ENCODE data around the gene NPM1. TPM values are rescaled to one million over a fixed set of nuclear protein-coding genes. Genes with fewer than 3 reads are reported as not detected.
"Not testable (repeated sequence)": the region's sequence is repeated elsewhere in the genome, so short reads cannot be mapped to it uniquely, and the experiment has no call there.

Gene NPM1
- total and polyA plus RNA-seq, 7 donors = 722 to 2,962 (median 951) TPM

- Histone ChIP-seq H3K27me3 (no peaks in the 10 kb centered on the region), H3K9me3 (no peaks in the 10 kb centered on the region), H3K4me3 (no peak overlapping the region), H3K36me3 (peaks cover 25 to 94% (median 38%) of the 10 kb centered on the region in 4 donors), H3K4me1 (peaks cover 0 to 20% (median 6%) of the 10 kb centered on the region in 4 donors), H3K27ac (no peak overlapping the region)
- intact Hi-C loops (cut with DNase I) = no loop called here
- no peak for DNase-seq
- WGBS, 2 donors = 88 to 89% methylated on average over 2 of the region's 2 CpGs
- TF ChIP-seq POLR2AphosphoS5 (IDR thresholded peaks at IDR 0.05) (no peak), CTCF (IDR thresholded peaks at IDR 0.05) (no peak), POLR2A (IDR thresholded peaks at IDR 0.05) (no peak), EP300 (IDR thresholded peaks at IDR 0.05) (no peak)
These were observed 9.5 kb downstream of the NPM1 start for GRCh38 chr5:171397190-171397589.

DNA sequence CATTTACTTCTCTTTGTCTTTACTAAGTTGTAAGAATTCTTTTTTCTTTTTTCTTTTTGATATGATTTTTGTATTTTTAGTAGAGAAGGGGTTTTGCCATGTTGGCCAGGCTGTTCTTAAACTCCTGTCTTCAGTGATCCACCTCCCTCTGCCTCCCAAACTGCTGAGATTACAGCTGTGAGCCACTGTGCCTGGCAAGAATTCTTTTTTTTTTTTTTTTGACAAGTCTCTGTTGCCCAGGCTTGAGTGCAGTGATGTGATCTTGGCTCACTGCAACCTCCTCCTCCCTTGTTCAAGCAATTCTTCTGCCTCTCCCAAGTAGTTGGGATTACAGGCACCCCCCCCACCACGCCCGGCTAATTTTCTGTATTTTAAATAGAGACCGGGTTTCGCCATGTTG lies 9.9 kb downstream of the NPM1 start:
- peaks cover 0 to 20% (median 6%) of the 10 kb centered on the region in 4 donors for H3K4me1 ChIP-seq
- no peaks in the 10 kb centered on the region for H3K9me3 ChIP-seq
- no peak for TF ChIP-seq CTCF (IDR thresholded peaks at IDR 0.05)
- no peak for TF ChIP-seq POLR2A (IDR thresholded peaks at IDR 0.05)
- TF ChIP-seq EP300 (IDR thresholded peaks at IDR 0.05) = no peak
- TF ChIP-seq POLR2AphosphoS5 (IDR thresholded peaks at IDR 0.05) = no peak
- H3K4me3 ChIP-seq = no peak overlapping the region
- peaks cover 25 to 90% (median 37%) of the 10 kb centered on the region in 4 donors for H3K36me3 ChIP-seq
- intact Hi-C loops (cut with DNase I) = no loop called here
- H3K27me3 ChIP-seq = no peaks in the 10 kb centered on the region
- 93 to 96% methylated on average over 4 of the region's 4 CpGs for WGBS, 2 donors
- DNase-seq = no peak
- H3K27ac ChIP-seq = no peak overlapping the region

DNA sequence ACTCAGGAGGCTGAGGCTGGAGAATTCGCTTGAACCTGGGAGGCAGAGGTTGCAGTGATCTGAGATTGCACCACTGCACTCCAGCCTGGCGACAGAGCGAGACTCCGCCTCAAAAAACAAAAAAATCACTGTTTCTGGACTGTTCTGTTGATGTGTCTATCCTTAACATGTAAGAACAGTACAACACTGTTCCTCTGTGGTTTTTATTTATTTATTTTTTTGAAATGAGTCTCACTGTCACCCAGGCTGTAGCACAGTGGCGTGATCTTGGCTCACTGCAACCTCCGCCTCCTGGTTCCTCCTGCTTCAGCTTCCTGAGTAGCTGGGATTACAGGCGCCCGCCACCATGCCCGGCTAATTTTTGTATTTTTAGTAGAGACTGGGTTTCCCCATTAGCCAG lies 11.0 kb downstream of the NPM1 start:
- Histone ChIP-seq H3K36me3 (peaks cover 19 to 79% (median 32%) of the 10 kb centered on the region in 4 donors), H3K4me1 (peaks cover 0 to 20% (median 6%) of the 10 kb centered on the region in 4 donors)
- H3K9me3 ChIP-seq; H3K27ac ChIP-seq; DNase-seq; H3K27me3 ChIP-seq; intact Hi-C loops (cut with DNase I); H3K4me3 ChIP-seq: not testable (repeated sequence)
- 92 to 93% methylated on average over 9 of the region's 9 CpGs for WGBS, 2 donors

DNA sequence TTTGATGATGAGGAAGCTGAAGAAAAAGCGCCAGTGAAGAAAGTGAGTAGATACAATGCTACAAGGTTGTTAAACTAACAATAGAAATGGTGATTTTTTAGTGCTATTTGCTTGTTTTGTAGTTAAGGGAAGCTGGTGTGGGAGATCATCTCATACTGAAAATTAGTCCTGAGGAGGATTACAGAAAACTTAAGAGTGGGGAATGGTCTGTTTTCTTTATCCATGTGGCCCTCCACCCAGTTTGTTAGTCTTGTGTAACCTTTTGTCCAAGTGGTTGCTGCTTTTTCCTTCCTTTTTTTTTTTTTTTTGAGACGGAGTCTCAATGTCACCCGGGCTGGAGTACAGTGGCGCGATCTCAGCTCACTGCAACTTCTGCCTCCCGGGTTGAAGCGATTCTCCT lies 12.5 kb downstream of the NPM1 start:
- intact Hi-C loops (cut with DNase I) = no loop called here
- no peak overlapping the region for H3K27ac ChIP-seq
- H3K4me1 ChIP-seq = peaks cover 0 to 20% (median 6%) of the 10 kb centered on the region in 4 donors
- peaks cover 24 to 69% (median 28%) of the 10 kb centered on the region in 4 donors for H3K36me3 ChIP-seq
- H3K9me3 ChIP-seq = no peaks in the 10 kb centered on the region
- TF ChIP-seq EP300 (IDR thresholded peaks at IDR 0.05) = no peak
- no peak for TF ChIP-seq POLR2AphosphoS5 (IDR thresholded peaks at IDR 0.05)
- TF ChIP-seq CTCF (IDR thresholded peaks at IDR 0.05) = no peak
- no peak for TF ChIP-seq POLR2A (IDR thresholded peaks at IDR 0.05)
- no peak for DNase-seq
- no peak overlapping the region for H3K4me3 ChIP-seq
- WGBS, 2 donors = 91 to 92% methylated on average over 7 of the region's 7 CpGs
- H3K27me3 ChIP-seq = no peaks in the 10 kb centered on the region

GRCh38 chr5:171401167-171401947 lies 13.7 kb downstream of the NPM1 start:
- H3K27ac ChIP-seq = no peak overlapping the region
- peaks cover 20 to 69% (median 33%) of the 10 kb centered on the region in 4 donors for H3K36me3 ChIP-seq
- peaks cover 0 to 20% (median 6%) of the 10 kb centered on the region in 4 donors for H3K4me1 ChIP-seq
- WGBS, 2 donors = 96 to 98% methylated on average over 13 of the region's 13 CpGs
- H3K4me3 ChIP-seq = no peak overlapping the region
- no peak for DNase-seq
- intact Hi-C loops (cut with DNase I) = no loop called here
- no peaks in the 10 kb centered on the region for H3K9me3 ChIP-seq
- no peak for TF ChIP-seq POLR2A (IDR thresholded peaks at IDR 0.05)
- no peak for TF ChIP-seq EP300 (IDR thresholded peaks at IDR 0.05)
- TF ChIP-seq CTCF (IDR thresholded peaks at IDR 0.05) = no peak
- no peak for TF ChIP-seq POLR2AphosphoS5 (IDR thresholded peaks at IDR 0.05)
- H3K27me3 ChIP-seq = no peaks in the 10 kb centered on the region

DNA sequence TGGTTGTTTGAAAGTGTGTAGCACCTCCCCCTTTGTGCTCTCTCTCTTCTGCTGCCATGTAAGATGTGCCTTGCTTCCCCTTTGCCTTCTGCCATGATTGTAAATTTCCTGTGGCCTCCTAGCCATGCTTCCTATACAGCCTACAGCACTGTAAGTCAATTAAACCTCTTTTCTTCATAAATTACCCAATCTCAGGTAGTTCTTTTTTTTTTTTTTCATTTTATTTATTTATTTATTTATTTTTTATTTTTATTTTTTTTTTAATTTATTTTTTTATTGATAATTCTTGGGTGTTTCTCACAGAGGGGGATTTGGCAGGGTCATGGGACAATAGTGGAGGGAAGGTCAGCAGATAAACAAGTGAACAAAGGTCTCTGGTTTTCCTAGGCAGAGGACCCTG lies 15.1 kb downstream of the NPM1 start:
- H3K4me3 ChIP-seq; intact Hi-C loops (cut with DNase I); H3K27me3 ChIP-seq; DNase-seq; H3K9me3 ChIP-seq; H3K27ac ChIP-seq: not testable (repeated sequence)
- peaks cover 20 to 72% (median 37%) of the 10 kb centered on the region in 4 donors for H3K36me3 ChIP-seq
- H3K4me1 ChIP-seq = peaks cover 0 to 15% (median 6%) of the 10 kb centered on the region in 4 donors
